ENCODE results near the gene KBTBD7.
A peak's percentile ranks its signal among the peaks of the same experiment; 100 is the strongest.

KBTBD7 gene

DNA sequence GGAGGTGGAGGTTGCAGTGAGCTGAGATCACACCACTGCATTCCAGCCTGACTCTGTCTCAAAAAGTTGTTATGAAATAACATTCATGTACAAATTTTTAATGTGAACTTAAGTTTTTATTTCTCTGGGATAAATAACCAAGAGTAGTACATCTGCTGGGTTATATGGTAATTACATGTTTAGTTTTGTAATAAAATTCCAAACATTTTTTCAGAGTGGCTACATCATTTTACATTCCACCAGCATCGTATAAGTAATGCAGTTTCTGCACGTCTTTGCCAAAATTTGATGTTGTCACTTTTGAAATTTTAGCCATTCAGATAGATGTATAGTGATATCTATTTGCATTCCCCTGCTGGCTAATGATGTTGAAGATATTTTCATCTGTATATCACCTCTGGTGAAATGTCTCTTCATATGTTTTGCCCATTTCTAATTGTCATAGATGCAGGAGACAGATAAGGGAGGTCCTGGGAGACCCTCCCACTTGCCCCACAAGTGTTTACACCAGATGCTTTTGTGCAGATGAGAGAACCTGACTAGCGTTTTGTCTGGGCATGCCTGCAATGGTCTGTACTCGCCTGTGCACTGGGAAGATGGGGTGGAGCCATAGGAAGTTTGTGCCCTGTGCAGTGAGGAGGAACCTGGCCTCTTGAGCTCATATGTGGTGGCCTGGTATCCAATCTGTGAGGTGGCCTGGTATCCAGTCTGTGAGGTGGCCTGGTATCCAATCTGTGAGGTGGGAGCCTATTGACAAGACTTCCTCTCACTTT lies 49.0 kb downstream of the KBTBD7 start:
- DNase-seq (ENCODE audit: extremely low read depth, low read depth): peak; percentile 76
- no peak overlapping the region for H3K4me3 ChIP-seq (replicated peaks; ENCODE audit: low read depth, low read length)
- TF ChIP-seq CTCF (IDR thresholded peaks at IDR 0.05; ENCODE audit: low read depth, low read length, missing control alignments): no peak

GRCh38 chr13:41144576-41144975 lies 49.8 kb downstream of the KBTBD7 start:
- no peak for TF ChIP-seq CTCF (IDR thresholded peaks at IDR 0.05; ENCODE audit: low read depth, low read length, missing control alignments)
- H3K4me3 ChIP-seq (replicated peaks; ENCODE audit: low read depth, low read length): no peak overlapping the region
- no peak for DNase-seq (ENCODE audit: extremely low read depth, low read depth)
